Spleen (tissue), 7 donors: Measurements from ENCODE around the gene SYNE2.

ENCODE experiments used
- CTCF ChIP-seq, 11 experiments: fragments of 200-600 bp in 7 of 11; fragments of 450-650 bp in 4 of 11; sonication (generic) in 4 of 11; IDR thresholded peaks in 8 of 11; conservative IDR thresholded peaks in 3 of 11; 1 replicate in 7 of 11; 2 replicates in 4 of 11; pipeline versions ENCODE4 v1.4.0 to v1.8.0; 2016 to 2021; ENCODE audit warnings: antibody characterized with exemption in 11 of 11, inconsistent platforms in 4 of 11, mild to moderate bottlenecking in 1 of 11
- POLR2A ChIP-seq, 3 donors: fragments of 450-650 bp; IDR thresholded peaks; one replicate each; pipeline ENCODE4 v1.5.1; 2017; ENCODE audit warnings: antibody characterized with exemption in 3 of 3, mild to moderate bottlenecking in 1 of 3
- donor health status: DM: no; HTN: no; CAD: no; lungs with moderate emphysema.
- donor health status: DM: no; HTN: no; CAD: no.
- donor health status: DM: no; HTN: no; CAD: no.

- TF ChIP-seq CTCF (IDR thresholded peaks at IDR 0.05 in 8 of 11, conservative IDR thresholded peaks at IDR 0.05 in 3 of 11) (no peak), POLR2A (IDR thresholded peaks at IDR 0.05) (no peak)
Observed at GRCh38 chr14:63996016-63996415, 143.2 kb downstream of the SYNE2 start.
